HG03095 (cell line): Measurements from ENCODE around the gene BYSL.

ENCODE experiments used
- ATAC-seq: cut with Tn5 transposase; IDR thresholded peaks from one replicate; pipeline ENCODE4 v1.9.1; 2021; ENCODE audit warnings: moderate library complexity; ENCODE audit not compliant: unreplicated experiment

BYSL gene

GRCh38 chr6:41974281-41974825, 53.1 kb downstream of the BYSL start:
- no peak for ATAC-seq

GRCh38 chr6:41975276-41975675, 54.0 kb downstream of the BYSL start:
- ATAC-seq, result no peak

- no peak for ATAC-seq
Observed at GRCh38 chr6:41976794-41977484, 55.6 kb downstream of the BYSL start.
